SK-N-SH (cell line): ENCODE measurements around the gene STAM2. TPM values are rescaled to one million over a fixed set of nuclear protein-coding genes. Genes with fewer than 3 reads are reported as not detected.

Experiments used
- CTCF ChIA-PET: fragments of 300-600, 350-600 bp; formaldehyde crosslinking; extraction: SDS; loops from one replicate; lab custom pipeline; 2021; lab: Yijun Ruan, JAX
- POLR2A ChIA-PET: fragments of 350-600 bp; sonication (Branson Sonifier 250); formaldehyde crosslinking; extraction: SDS; loops from one replicate; lab custom pipeline; 2020; ENCODE audit warnings: antibody characterized with exemption, inconsistent platforms; lab: Yijun Ruan, JAX
- DNase-seq: peaks from one replicate; pipeline ENCODE4 v3.0.0; 2012
- H2AFZ ChIP-seq: fragments of 200-600 bp; sonication (generic); 2 replicates; pipeline ENCODE4 v1.8.1; 2016; ENCODE audit warnings: antibody characterized with exemption, mild to moderate bottlenecking, low read depth
- H3F3A ChIP-seq: fragments of 200-600 bp; sonication (generic); replicated peaks from 2 replicates; pipeline ENCODE3; 2016; ENCODE audit warnings: antibody characterized with exemption, mild to moderate bottlenecking; ENCODE audit not compliant: insufficient read depth
- H3K27ac ChIP-seq, 2 experiments: fragments of 200-500 bp in 1 of 2; fragments of 200-600 bp in 1 of 2; sonication (Bioruptor generic) in 1 of 2; sonication (generic), shearing (Covaris generic) in 1 of 2; 2 replicates each; pipeline versions ENCODE4 v1.5.1 to v1.6.1; 2014 to 2016; ENCODE audit warnings: low read depth in 2 of 2, inconsistent platforms in 1 of 2, low read length in 1 of 2, mild to moderate bottlenecking in 1 of 2, mixed read lengths in 1 of 2
- H3K27me3 ChIP-seq: fragments of 200-600 bp; sonication (generic), shearing (Covaris generic); 2 replicates; pipeline ENCODE4 v1.6.1; 2016; ENCODE audit warnings: mixed run types; ENCODE audit not compliant: insufficient read depth
- H3K36me3 ChIP-seq, 2 experiments: fragments of 200-500 bp in 1 of 2; fragments of 200-600 bp in 1 of 2; sonication (Bioruptor generic) in 1 of 2; sonication (generic) in 1 of 2; replicated peaks in 1 of 2; 2 replicates each; pipeline versions ENCODE3 to v1.5.1; 2014 to 2016; ENCODE audit warnings: low read length in 1 of 2, mild to moderate bottlenecking in 1 of 2; ENCODE audit not compliant: insufficient read depth in 2 of 2, control insufficient read depth in 1 of 2
- H3K4me1 ChIP-seq, 2 experiments: fragments of 200-500 bp in 1 of 2; fragments of 200-600 bp in 1 of 2; sonication (Bioruptor generic) in 1 of 2; sonication (generic), shearing (Covaris generic) in 1 of 2; 2 replicates each; pipeline versions ENCODE4 v1.5.1 to v1.6.1; 2014 to 2016; ENCODE audit warnings: low read depth in 1 of 2, low read length in 1 of 2, mixed run types in 1 of 2; ENCODE audit not compliant: insufficient read depth in 2 of 2, control insufficient read depth in 1 of 2
- H3K4me2 ChIP-seq: fragments of 200-600 bp; sonication (generic), shearing (Covaris generic); 2 replicates; pipeline ENCODE4 v1.6.1; 2017; ENCODE audit warnings: mixed run types
- H3K4me3 ChIP-seq, 2 experiments: fragments of 200-500 bp in 1 of 2; fragments of 200-600 bp in 1 of 2; sonication (Bioruptor generic) in 1 of 2; sonication (generic), shearing (Covaris generic) in 1 of 2; 2 replicates each; pipeline versions ENCODE4 v1.5.1 to v1.8.1; 2014 to 2016; ENCODE audit warnings: low read depth in 2 of 2, inconsistent platforms in 1 of 2, low read length in 1 of 2, mild to moderate bottlenecking in 1 of 2, mixed read lengths in 1 of 2, moderate library complexity in 1 of 2
- H3K79me2 ChIP-seq: fragments of 200-600 bp; sonication (generic); 2 replicates; pipeline ENCODE4 v1.8.1; 2017; ENCODE audit warnings: mild to moderate bottlenecking; ENCODE audit not compliant: insufficient read depth
- H3K9ac ChIP-seq: fragments of 200-600 bp; sonication (generic); 2 replicates; pipeline ENCODE4 v1.6.1; 2017; ENCODE audit warnings: mixed run types
- H3K9me2 ChIP-seq: fragments of 200-600 bp; sonication (generic); 2 replicates; pipeline ENCODE4 v1.6.1; 2017; ENCODE audit warnings: mixed run types
- H3K9me3 ChIP-seq: fragments of 200-600 bp; sonication (generic); 2 replicates; pipeline ENCODE4 v1.6.1; 2017; ENCODE audit warnings: mixed run types, mild to moderate bottlenecking, moderate library complexity
- H4K20me1 ChIP-seq: fragments of 200-600 bp; sonication (generic); 2 replicates; pipeline ENCODE4 v1.6.1; 2017; ENCODE audit warnings: mild to moderate bottlenecking, mixed run types; ENCODE audit not compliant: insufficient read depth
- FOSL2 ChIP-seq: IDR thresholded peaks from 2 replicates; pipeline ENCODE4 v1.4.0; 2012; ENCODE audit warnings: low read depth, mild to moderate bottlenecking, moderate library complexity, borderline replicate concordance
- GABPA ChIP-seq: IDR thresholded peaks from 2 replicates; pipeline ENCODE4 v1.4.0; 2012; ENCODE audit warnings: low read depth, mild to moderate bottlenecking
- GATA2 ChIP-seq: sonication (generic); formaldehyde crosslinking; IDR thresholded peaks from 2 replicates; pipeline ENCODE4 v1.5.0; 2020; ENCODE audit warnings: mild to moderate bottlenecking, missing genetic modification reagents
- MEF2A ChIP-seq: IDR thresholded peaks from 2 replicates; pipeline ENCODE4 v1.4.0; 2012; ENCODE audit warnings: low read depth, borderline replicate concordance
- MXI1 ChIP-seq: IDR thresholded peaks from 2 replicates; pipeline ENCODE4 v1.6.1; 2012; ENCODE audit warnings: mild to moderate bottlenecking, low read depth, low read length, improper control_type of control experiment
- NFIC ChIP-seq: IDR thresholded peaks from 2 replicates; pipeline ENCODE4 v1.4.0; 2012; ENCODE audit warnings: borderline replicate concordance
- POLR2AphosphoS5 ChIP-seq: IDR thresholded peaks from 2 replicates; pipeline ENCODE4 v1.6.1; 2012; ENCODE audit warnings: low read depth, low read length
- RAD21 ChIP-seq: IDR thresholded peaks from 2 replicates; pipeline ENCODE4 v1.6.1; 2012; ENCODE audit warnings: mild to moderate bottlenecking, low read length
- RCOR1 ChIP-seq: fragments of 150-350 bp; IDR thresholded peaks from 2 replicates; pipeline ENCODE4 v1.6.1; 2017; ENCODE audit warnings: antibody characterized with exemption, low read length
- SIN3A ChIP-seq: IDR thresholded peaks from 2 replicates; pipeline ENCODE4 v1.6.1; 2012; ENCODE audit warnings: low read depth, mild to moderate bottlenecking, low read length, moderate library complexity, borderline replicate concordance
- TAF1 ChIP-seq: IDR thresholded peaks from 2 replicates; pipeline ENCODE4 v1.6.1; 2012; ENCODE audit warnings: low read depth, mild to moderate bottlenecking, low read length, moderate library complexity, borderline replicate concordance
- YY1 ChIP-seq: IDR thresholded peaks from 2 replicates; pipeline ENCODE4 v1.4.0; 2012; ENCODE audit warnings: low read depth, mild to moderate bottlenecking
- WGBS: methylation state at CpG from one replicate; pipeline ENCODE4 v1.1.6; 2017; ENCODE audit warnings: low lambda C conversion rate; 5-methylcytosine and 5-hydroxymethylcytosine counted together
- polyA plus RNA-seq, 3 experiments: library from polyadenylated mRNA; depleted of rRNA; stranded (reverse); fragments of >200 nt; gene quantifications; 2 replicates each; pipeline ENCODE4 v1.2.3, GENCODE V29; 2012
- TF ChIP-seq, protein P1 (sequence below): IDR thresholded peaks from 2 replicates; pipeline ENCODE4 v1.4.0; 2012; ENCODE audit warnings: low read depth, borderline replicate concordance
- TF ChIP-seq, protein P2 (sequence below): IDR thresholded peaks from 2 replicates; pipeline ENCODE4; 2012
- TF ChIP-seq, protein P3 (sequence below): fragments of 150-350 bp; IDR thresholded peaks from 2 replicates; pipeline ENCODE4 v1.6.1; 2017; ENCODE audit warnings: antibody characterized with exemption, low read length, low read depth, borderline replicate concordance

STAM2 gene
- polyA plus RNA-seq, 1 of the 3 experiments (the other 2 are of a cell fraction), result 6.9 TPM

DNA sequence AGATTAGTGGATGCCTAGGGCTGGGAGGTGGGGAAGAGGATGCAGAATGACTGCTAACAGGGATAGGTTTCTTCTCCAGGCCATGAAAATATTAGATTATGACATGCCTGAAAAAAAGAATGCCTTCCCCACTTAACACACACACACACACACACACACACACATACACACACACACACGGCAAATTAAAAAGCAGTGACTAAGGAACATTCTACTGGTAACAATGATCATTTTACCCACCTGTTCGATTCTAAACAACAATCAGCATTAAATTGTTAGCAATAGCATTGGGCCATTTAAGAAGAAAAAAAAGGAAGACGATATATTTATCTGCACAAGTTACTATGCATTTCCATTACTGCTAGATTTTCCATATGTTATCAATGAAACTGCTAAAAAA, 87.6 kb downstream of the STAM2 start:
- H3K9me2 ChIP-seq, result no peaks in the 10 kb centered on the region

DNA sequence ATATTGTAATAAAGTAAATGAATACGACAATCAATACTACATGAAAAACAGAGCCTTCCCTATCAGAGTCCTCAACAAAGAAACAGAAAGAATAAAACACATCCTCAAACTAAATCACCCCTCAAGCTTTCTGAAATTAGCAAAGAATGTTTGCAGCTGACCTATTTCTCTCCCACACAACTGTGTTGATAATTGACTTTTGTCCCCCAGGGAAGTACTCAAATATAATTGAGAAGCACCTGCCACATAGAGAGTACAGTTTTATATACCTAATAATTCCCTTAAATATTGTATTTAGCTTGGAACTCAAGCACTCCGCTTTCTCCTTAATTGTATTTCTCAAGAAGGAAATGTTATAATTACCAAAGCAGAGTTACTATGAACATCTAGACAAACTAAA, 89.3 kb downstream of the STAM2 start:
- Histone ChIP-seq H3K79me2 (no peaks in the 10 kb centered on the region), H3K4me1 (no peaks in the 10 kb centered on the region; a peak in 1 of 4 replicates), H2AFZ (no peak overlapping the region), H3K9ac (no peak overlapping the region), H3F3A (no peaks in the 10 kb centered on the region), H3K4me2 (no peak overlapping the region), H3K27me3 (no peaks in the 10 kb centered on the region; the same call in 1 of the 2 replicates), H3K9me2 (no peaks in the 10 kb centered on the region), H3K4me3 (no peak overlapping the region), H3K36me3 (no peaks in the 10 kb centered on the region), H3K9me3 (no peaks in the 10 kb centered on the region), H4K20me1 (no peaks in the 10 kb centered on the region), H3K27ac (no peak overlapping the region)
- ChIA-PET POLR2A (no interaction called here), CTCF (no interaction called here)
- TF ChIP-seq SIN3A, result no peak
- no peak for TF ChIP-seq MEF2A
- no peak for TF ChIP-seq RAD21
- TF ChIP-seq FOSL2, result no peak
- no peak for TF ChIP-seq GABPA
- no peak for TF ChIP-seq YY1
- TF ChIP-seq, protein P1, sequence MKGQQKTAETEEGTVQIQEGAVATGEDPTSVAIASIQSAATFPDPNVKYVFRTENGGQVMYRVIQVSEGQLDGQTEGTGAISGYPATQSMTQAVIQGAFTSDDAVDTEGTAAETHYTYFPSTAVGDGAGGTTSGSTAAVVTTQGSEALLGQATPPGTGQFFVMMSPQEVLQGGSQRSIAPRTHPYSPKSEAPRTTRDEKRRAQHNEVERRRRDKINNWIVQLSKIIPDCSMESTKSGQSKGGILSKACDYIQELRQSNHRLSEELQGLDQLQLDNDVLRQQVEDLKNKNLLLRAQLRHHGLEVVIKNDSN, result no peak
- TF ChIP-seq POLR2AphosphoS5, result no peak
- no peak for TF ChIP-seq GATA2 (CRISPR knock-in tag)
- TF ChIP-seq TAF1, result no peak
- TF ChIP-seq, protein P2, sequence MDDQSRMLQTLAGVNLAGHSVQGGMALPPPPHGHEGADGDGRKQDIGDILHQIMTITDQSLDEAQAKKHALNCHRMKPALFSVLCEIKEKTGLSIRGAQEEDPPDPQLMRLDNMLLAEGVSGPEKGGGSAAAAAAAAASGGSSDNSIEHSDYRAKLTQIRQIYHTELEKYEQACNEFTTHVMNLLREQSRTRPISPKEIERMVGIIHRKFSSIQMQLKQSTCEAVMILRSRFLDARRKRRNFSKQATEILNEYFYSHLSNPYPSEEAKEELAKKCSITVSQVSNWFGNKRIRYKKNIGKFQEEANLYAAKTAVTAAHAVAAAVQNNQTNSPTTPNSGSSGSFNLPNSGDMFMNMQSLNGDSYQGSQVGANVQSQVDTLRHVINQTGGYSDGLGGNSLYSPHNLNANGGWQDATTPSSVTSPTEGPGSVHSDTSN, result no peak
- TF ChIP-seq, protein P3, sequence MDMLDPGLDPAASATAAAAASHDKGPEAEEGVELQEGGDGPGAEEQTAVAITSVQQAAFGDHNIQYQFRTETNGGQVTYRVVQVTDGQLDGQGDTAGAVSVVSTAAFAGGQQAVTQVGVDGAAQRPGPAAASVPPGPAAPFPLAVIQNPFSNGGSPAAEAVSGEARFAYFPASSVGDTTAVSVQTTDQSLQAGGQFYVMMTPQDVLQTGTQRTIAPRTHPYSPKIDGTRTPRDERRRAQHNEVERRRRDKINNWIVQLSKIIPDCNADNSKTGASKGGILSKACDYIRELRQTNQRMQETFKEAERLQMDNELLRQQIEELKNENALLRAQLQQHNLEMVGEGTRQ, result no peak
- TF ChIP-seq NFIC, result no peak
- TF ChIP-seq MXI1, result no peak
- TF ChIP-seq RCOR1, result no peak
- DNase-seq, result no peak
- WGBS, result 74% methylated on average over 2 of the region's 2 CpGs

More for the DNA sequence above, 87.6 kb downstream of the STAM2 start:
- 30% methylated on average over 3 of the region's 3 CpGs for WGBS
- TF ChIP-seq GATA2 (CRISPR knock-in tag), result peak; percentile 46; the same call in 1 of the 2 replicates
- TF ChIP-seq, protein P1, result no peak
- Histone ChIP-seq H3K27ac (no peak overlapping the region), H3K4me1 (no peaks in the 10 kb centered on the region; a peak in 1 of 4 replicates), H3K9ac (no peak overlapping the region), H3K79me2 (no peaks in the 10 kb centered on the region), H3K4me2 (no peak overlapping the region), H3F3A (no peaks in the 10 kb centered on the region), H4K20me1 (no peaks in the 10 kb centered on the region), H3K27me3 (no peaks in the 10 kb centered on the region; the same call in 1 of the 2 replicates), H3K36me3 (no peaks in the 10 kb centered on the region), H3K4me3 (no peak overlapping the region), H2AFZ (no peak overlapping the region), H3K9me3 (no peaks in the 10 kb centered on the region)
- peak; percentile 45 for DNase-seq
- CTCF ChIA-PET, result interaction anchor here (0.9 kb wide), 1 partner anchor 1480 kb away, joined by 3 read pairs; no protein-coding TSS in a partner anchor
- POLR2A ChIA-PET, result no interaction called here
